HEK293 (cell line): Measurements from ENCODE around the gene EGR4.

ENCODE experiments used
- CTCF ChIP-seq: fragments of 450-650 bp; formaldehyde crosslinking; IDR thresholded peaks from 2 replicates; pipeline ENCODE4 v1.5.1; 2016; ENCODE audit warnings: missing biosample characterization, missing genetic modification characterization
- INSM2 ChIP-seq: fragments of 450-650 bp; formaldehyde crosslinking; IDR thresholded peaks from 2 replicates; pipeline ENCODE4 v1.5.1; 2016; ENCODE audit warnings: missing biosample characterization, missing genetic modification characterization

GRCh38 chr2:73291093-73291460 is 2.3 kb downstream of the EGR4 start:
- TF ChIP-seq CTCF (tag by site-specific recombination) (no peak), INSM2 (tag by site-specific recombination) (no peak)
